ENCODE results near the gene ISG20L2.

- TF ChIP-seq CTCF (IDR thresholded peaks at IDR 0.05; ENCODE audit: low read depth, low read length) (no peak), POLR2A (IDR thresholded peaks at IDR 0.05; ENCODE audit: extremely low read depth, insufficient read length) (no peak), MAX (IDR thresholded peaks at IDR 0.05; ENCODE audit: low read depth, low read length) (no peak)
Measured at GRCh38 chr1:156691191-156691590, 37.4 kb downstream of the ISG20L2 start.
